OCI-LY7 (cell line): ENCODE results near the gene PBLD. TPM values are rescaled to one million over a fixed set of nuclear protein-coding genes. Genes with fewer than 3 reads are reported as not detected.

Source experiments
- BruUV-seq: library from RNA; stranded (reverse); fragments of 400-500 nt; replicated peaks from 2 replicates; lab custom pipeline; 2021; lab: Mats Ljungman, UMichigan
- CTCF ChIA-PET: fragments of 300-600 bp; sonication (Branson Sonifier 250); formaldehyde crosslinking; loops from one replicate; lab custom pipeline; 2022; ENCODE audit warnings: antibody characterized with exemption; ENCODE audit not compliant: unreplicated experiment; lab: Charles Lee
- POLR2A ChIA-PET: fragments of 300-600 bp; sonication (Branson Sonifier 250); formaldehyde crosslinking; loops from one replicate; lab custom pipeline; 2022; ENCODE audit warnings: antibody characterized with exemption; lab: Charles Lee
- DNase-seq: peaks from one replicate; pipeline ENCODE4 v3.0.0-alpha.2; 2015; ENCODE audit warnings: low spot score
- H2AFZ ChIP-seq: fragments of 200-600 bp; sonication (generic), shearing (Covaris generic); 2 replicates; pipeline ENCODE4 v1.6.1; 2014; ENCODE audit warnings: mild to moderate bottlenecking, antibody characterized with exemption, low read length, moderate library complexity
- H3K27ac ChIP-seq: fragments of 200-600 bp; sonication (generic); 2 replicates; pipeline ENCODE4 v1.5.1; 2014; ENCODE audit warnings: mixed run types, low read depth, mild to moderate bottlenecking, moderate library complexity, low read length, inconsistent platforms; ENCODE audit not compliant: poor library complexity, severe bottlenecking
- H3K36me3 ChIP-seq: fragments of 200-600 bp; sonication (generic); 2 replicates; pipeline ENCODE4 v1.6.1; 2014; ENCODE audit warnings: mild to moderate bottlenecking, antibody characterized with exemption, low read length, moderate library complexity, mixed read lengths; ENCODE audit not compliant: insufficient read depth
- H3K4me1 ChIP-seq: fragments of 200-600 bp; sonication (generic); 2 replicates; pipeline ENCODE4 v1.5.1; 2014; ENCODE audit warnings: mild to moderate bottlenecking, low read length; ENCODE audit not compliant: insufficient read depth, poor library complexity, severe bottlenecking
- H3K4me2 ChIP-seq: fragments of 200-600 bp; sonication (generic); 2 replicates; pipeline ENCODE4 v1.6.1; 2014; ENCODE audit warnings: mild to moderate bottlenecking, low read length
- H3K4me3 ChIP-seq: fragments of 200-600 bp; sonication (generic); 2 replicates; pipeline ENCODE4 v1.5.1; 2014; ENCODE audit warnings: mild to moderate bottlenecking, low read depth, low read length; ENCODE audit not compliant: poor library complexity, severe bottlenecking
- H3K79me2 ChIP-seq: fragments of 200-600 bp; sonication (generic); 2 replicates; pipeline ENCODE4 v1.6.1; 2016; ENCODE audit warnings: low read depth, mild to moderate bottlenecking, low read length, moderate library complexity, mixed read lengths; ENCODE audit not compliant: insufficient read depth
- H3K9me2 ChIP-seq: fragments of 200-600 bp; sonication (generic); 2 replicates; pipeline ENCODE4 v1.6.1; 2016; ENCODE audit warnings: mild to moderate bottlenecking, low read length, mixed read lengths; ENCODE audit not compliant: insufficient read depth
- H3K9me3 ChIP-seq: fragments of 200-600 bp; sonication (generic); 2 replicates; pipeline ENCODE4 v1.6.1; 2014; ENCODE audit warnings: mild to moderate bottlenecking, mixed run types, low read length, mixed read lengths
- H4K20me1 ChIP-seq: fragments of 200-600 bp; sonication (generic); 2 replicates; pipeline ENCODE4 v1.6.1; 2014; ENCODE audit warnings: mild to moderate bottlenecking, antibody characterized with exemption, low read length, moderate library complexity, mixed read lengths; ENCODE audit not compliant: insufficient read depth
- EZH2phosphoT487 ChIP-seq: fragments of 200-600 bp; sonication (generic); IDR thresholded peaks from 2 replicates; pipeline ENCODE4 v1.6.1; 2018; ENCODE audit warnings: low read depth, borderline replicate concordance, mild to moderate bottlenecking, mixed run types, antibody characterized with exemption, low read length, moderate library complexity, mixed read lengths
- intact Hi-C: fragments of 100-400 bp; cut with micrococcal nuclease; formaldehyde crosslinking; loops from one replicate; pipeline ENCODE4 v1.10.0; 2022; ENCODE audit not compliant: unreplicated experiment
- total RNA-seq, 2 experiments: library from RNA; depleted of rRNA in 1 of 2; stranded (reverse); fragments of >200 nt in 1 of 2; shearing (Covaris generic) in 1 of 2; gene quantifications; 2 replicates each; pipeline ENCODE4 v1.2.3, GENCODE V29; 2014 to 2022
- TF ChIP-seq, protein P1 (sequence below): fragments of 200-600 bp; sonication (generic); conservative IDR thresholded peaks from 2 replicates; pipeline ENCODE4 v1.5.1; 2014; ENCODE audit warnings: mild to moderate bottlenecking, antibody characterized with exemption, low read length, moderate library complexity, mixed read lengths

PBLD gene
- total RNA-seq, 2 experiments from 2014 or later = 3.1 to 5.9 TPM

DNA sequence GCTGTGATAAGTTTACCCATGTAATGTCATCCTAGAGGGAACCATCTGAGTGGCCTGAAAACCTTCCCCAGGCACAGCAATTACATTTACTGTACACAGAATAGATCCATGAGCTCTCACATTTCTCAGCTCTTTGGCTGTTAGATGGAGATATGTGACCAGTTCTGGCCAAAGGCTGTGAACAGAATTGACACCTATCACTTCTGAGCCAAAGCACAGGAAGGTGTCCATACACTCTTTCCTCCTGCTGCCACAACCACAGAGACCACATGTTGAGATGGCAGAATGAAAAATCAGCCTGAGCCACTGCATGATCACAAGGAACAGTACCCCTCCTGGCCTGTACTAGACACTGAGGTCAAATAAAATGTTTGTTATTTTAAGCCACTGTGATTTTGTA lies 56.5 kb downstream of the PBLD start:
- Histone ChIP-seq H3K9me2 (no peaks in the 10 kb centered on the region), H3K27ac (no peak overlapping the region), H3K4me1 (no peaks in the 10 kb centered on the region), H4K20me1 (no peaks in the 10 kb centered on the region), H3K4me2 (no peak overlapping the region), H3K9me3 (0 out of 2 replicates have a peak, but pooled peaks cover 7% of the 10 kb centered on the region), H3K79me2 (no peaks in the 10 kb centered on the region), H3K36me3 (no peaks in the 10 kb centered on the region), H2AFZ (no peak overlapping the region), H3K4me3 (no peak overlapping the region)
- DNase-seq = no peak
- intact Hi-C loops = no loop called here
- no peak for TF ChIP-seq EZH2phosphoT487
- TF ChIP-seq, protein P1, sequence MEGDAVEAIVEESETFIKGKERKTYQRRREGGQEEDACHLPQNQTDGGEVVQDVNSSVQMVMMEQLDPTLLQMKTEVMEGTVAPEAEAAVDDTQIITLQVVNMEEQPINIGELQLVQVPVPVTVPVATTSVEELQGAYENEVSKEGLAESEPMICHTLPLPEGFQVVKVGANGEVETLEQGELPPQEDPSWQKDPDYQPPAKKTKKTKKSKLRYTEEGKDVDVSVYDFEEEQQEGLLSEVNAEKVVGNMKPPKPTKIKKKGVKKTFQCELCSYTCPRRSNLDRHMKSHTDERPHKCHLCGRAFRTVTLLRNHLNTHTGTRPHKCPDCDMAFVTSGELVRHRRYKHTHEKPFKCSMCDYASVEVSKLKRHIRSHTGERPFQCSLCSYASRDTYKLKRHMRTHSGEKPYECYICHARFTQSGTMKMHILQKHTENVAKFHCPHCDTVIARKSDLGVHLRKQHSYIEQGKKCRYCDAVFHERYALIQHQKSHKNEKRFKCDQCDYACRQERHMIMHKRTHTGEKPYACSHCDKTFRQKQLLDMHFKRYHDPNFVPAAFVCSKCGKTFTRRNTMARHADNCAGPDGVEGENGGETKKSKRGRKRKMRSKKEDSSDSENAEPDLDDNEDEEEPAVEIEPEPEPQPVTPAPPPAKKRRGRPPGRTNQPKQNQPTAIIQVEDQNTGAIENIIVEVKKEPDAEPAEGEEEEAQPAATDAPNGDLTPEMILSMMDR = no peak
- ChIA-PET POLR2A (interaction anchor here (0.9 to 1.0 kb wide), 3 partner anchors 12 to 168 kb away, joined by 3 to 5 read pairs (median 3); no protein-coding TSS in a partner anchor), CTCF (interaction anchor here (0.7 kb wide), 1 partner anchor 488 kb away, joined by 3 read pairs; no protein-coding TSS in a partner anchor)
- BruUV-seq = no TSS peak

DNA sequence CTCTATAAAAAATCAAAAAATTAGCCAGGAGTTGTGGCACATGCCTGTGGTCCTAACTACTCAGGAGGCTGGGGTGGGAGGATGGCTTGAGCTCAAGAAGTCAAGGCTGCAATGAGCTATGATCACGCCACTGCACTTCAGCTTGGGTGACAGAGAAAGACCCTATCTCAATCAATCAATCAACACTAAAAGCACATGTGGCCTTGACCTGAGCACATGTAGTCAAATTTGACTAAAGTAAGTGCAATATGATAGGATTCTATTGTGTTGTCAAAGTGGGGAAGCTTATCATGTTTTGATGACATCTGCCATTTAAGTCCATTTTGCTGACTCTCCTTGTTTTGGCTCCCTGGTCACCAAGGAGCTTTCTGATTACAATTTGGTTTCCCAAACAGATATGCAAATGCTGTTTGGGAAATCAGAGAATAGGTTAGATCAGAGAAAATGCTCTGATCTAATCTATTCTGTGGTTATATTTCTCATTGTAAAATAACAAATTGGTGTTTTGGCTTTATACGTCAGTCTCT lies 57.1 kb downstream of the PBLD start:
- BruUV-seq = no TSS peak
- no peak for DNase-seq
- Histone ChIP-seq H3K27ac (no peak overlapping the region), H2AFZ (no peak overlapping the region), H3K4me2 (no peak overlapping the region), H3K9me2 (no peaks in the 10 kb centered on the region), H3K36me3 (no peaks in the 10 kb centered on the region), H3K4me1 (no peaks in the 10 kb centered on the region), H3K9me3 (0 out of 2 replicates have a peak, but pooled peaks cover 7% of the 10 kb centered on the region), H4K20me1 (no peaks in the 10 kb centered on the region), H3K79me2 (no peaks in the 10 kb centered on the region), H3K4me3 (no peak overlapping the region)
- no peak for TF ChIP-seq EZH2phosphoT487
- TF ChIP-seq, protein P1 = no peak
- intact Hi-C loops = no loop called here
- ChIA-PET CTCF (interaction anchor here (0.7 kb wide), 1 partner anchor 488 kb away, joined by 3 read pairs; no protein-coding TSS in a partner anchor), POLR2A (interaction anchor here (0.9 to 1.0 kb wide), 2 partner anchors 13 to 17 kb away, joined by 3 to 5 read pairs; no protein-coding TSS in a partner anchor)

DNA sequence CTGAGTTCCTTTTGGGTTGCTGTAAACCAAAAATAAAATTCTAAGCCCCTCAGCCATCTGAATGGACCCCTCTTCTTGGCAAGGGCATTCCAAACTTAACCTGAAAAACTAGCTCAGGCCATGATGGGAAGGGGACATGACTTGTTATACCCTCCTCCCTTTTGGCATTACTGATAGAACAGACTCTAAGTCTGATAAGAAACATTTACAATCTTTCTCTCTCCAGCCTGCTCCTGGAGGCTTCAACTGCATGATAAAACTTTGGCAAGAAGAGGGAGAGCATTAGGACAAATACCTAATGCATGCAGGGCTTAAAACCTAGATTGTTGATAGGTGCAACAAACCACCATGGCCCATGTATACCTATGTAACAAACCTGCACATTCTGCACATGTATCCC lies 59.9 kb downstream of the PBLD start:
- Histone ChIP-seq H3K4me3 (no peak overlapping the region), H3K27ac (no peak overlapping the region), H3K4me2 (no peak overlapping the region), H3K79me2 (no peaks in the 10 kb centered on the region), H3K9me3 (0 out of 2 replicates have a peak, but pooled peaks cover 3% of the 10 kb centered on the region), H4K20me1 (no peaks in the 10 kb centered on the region), H3K9me2 (no peaks in the 10 kb centered on the region), H3K4me1 (no peaks in the 10 kb centered on the region), H2AFZ (no peak overlapping the region), H3K36me3 (no peaks in the 10 kb centered on the region)
- ChIA-PET CTCF (no interaction called here), POLR2A (interaction anchor here (0.7 kb wide), 2 partner anchors 14 to 42 kb away, joined by 3 to 7 read pairs; no protein-coding TSS in a partner anchor)
- TF ChIP-seq, protein P1 = no peak
- TF ChIP-seq EZH2phosphoT487 = no peak
- BruUV-seq = no TSS peak
- DNase-seq = no peak
- intact Hi-C loops = no loop called here
